NCI-H2196 (cell line): ENCODE measurements around the gene PCDH15.
"Not testable (repeated sequence)": the region's sequence is repeated elsewhere in the genome, so short reads cannot be mapped to it uniquely, and the experiment has no call there.

ENCODE experiments used
- DNase-seq: peaks from one replicate; lab custom pipeline; 2025; ENCODE audit not compliant: unreplicated experiment; lab: John Stamatoyannopoulos, UW

The PCDH15 gene

GRCh38 chr10:54010337-54010933 is 790.6 kb downstream of the PCDH15 start:
- DNase-seq, result no peak

- no peak for DNase-seq
These were observed 791.4 kb downstream of the PCDH15 start for GRCh38 chr10:54009672-54010071.

GRCh38 chr10:54002077-54002476 is 799.0 kb downstream of the PCDH15 start:
- no peak for DNase-seq

- no peak for DNase-seq
These were observed 803.1 kb downstream of the PCDH15 start for GRCh38 chr10:53997953-53998352.

- no peak for DNase-seq
These were observed 810.2 kb downstream of the PCDH15 start for GRCh38 chr10:53990799-53991238.

- no peak for DNase-seq
These were observed 817.6 kb downstream of the PCDH15 start for GRCh38 chr10:53983431-53983830.

- no peak for DNase-seq
These were observed 820.8 kb downstream of the PCDH15 start for GRCh38 chr10:53980210-53980609.

- DNase-seq, result no peak
These were observed 822.7 kb downstream of the PCDH15 start for GRCh38 chr10:53978301-53978700.

GRCh38 chr10:53977267-53977666 is 823.8 kb downstream of the PCDH15 start:
- DNase-seq, result no peak

GRCh38 chr10:53957401-53957800 is 843.6 kb downstream of the PCDH15 start:
- no peak for DNase-seq

- DNase-seq, result no peak
These were observed 845.9 kb downstream of the PCDH15 start for GRCh38 chr10:53955091-53955490.

- DNase-seq, result no peak
These were observed 848.1 kb downstream of the PCDH15 start for GRCh38 chr10:53952698-53953630.

GRCh38 chr10:53939654-53940053 is 861.4 kb downstream of the PCDH15 start:
- no peak for DNase-seq

- DNase-seq, result no peak
These were observed 870.4 kb downstream of the PCDH15 start for GRCh38 chr10:53930648-53931047.

- DNase-seq, result not testable (repeated sequence)
These were observed 876.9 kb downstream of the PCDH15 start for GRCh38 chr10:53924051-53924700.

GRCh38 chr10:53918755-53919154 is 882.3 kb downstream of the PCDH15 start:
- DNase-seq, result no peak

- DNase-seq, result no peak
These were observed 891.2 kb downstream of the PCDH15 start for GRCh38 chr10:53909791-53910190.

GRCh38 chr10:53904506-53905241 is 896.4 kb downstream of the PCDH15 start:
- DNase-seq, result no peak

- DNase-seq, result no peak
These were observed 897.3 kb downstream of the PCDH15 start for GRCh38 chr10:53903756-53904155.

- no peak for DNase-seq
These were observed 901.4 kb downstream of the PCDH15 start for GRCh38 chr10:53899463-53900160.
